Measurements from ENCODE around the gene KIRREL3.

KIRREL3 gene

DNA sequence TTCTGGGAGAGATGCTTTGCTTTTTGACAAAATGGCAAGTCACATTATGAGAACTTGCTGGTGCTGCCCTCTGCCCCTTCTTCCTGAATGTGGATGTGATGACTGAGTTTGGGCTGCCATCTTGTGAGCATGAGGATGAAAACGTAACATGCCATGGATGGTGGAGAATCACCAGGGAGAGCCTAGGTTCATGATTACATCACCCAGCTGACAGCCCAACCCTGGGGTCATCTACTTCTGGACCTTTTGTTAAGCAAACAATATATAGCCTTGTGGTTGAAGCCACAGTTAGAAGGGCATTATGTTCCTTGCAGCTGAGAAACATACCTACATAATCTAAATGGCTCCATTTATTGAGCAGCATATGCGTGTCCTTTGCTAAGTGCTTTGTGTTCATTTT lies 321.5 kb downstream of the KIRREL3 start:
- Histone ChIP-seq H3K4me2 (ENCODE audit: low read depth, low read length, poor library complexity, severe bottlenecking) (no peak overlapping the region), H2AFZ (ENCODE audit: low read depth, low read length, severe bottlenecking) (no peak overlapping the region), H3K27ac (ENCODE audit: low read depth, low read length) (no peak overlapping the region), H3K36me3 (ENCODE audit: low read length) (no peaks in the 10 kb centered on the region), H3K9me2 (replicated peaks; ENCODE audit: insufficient read depth, low read length) (no peaks in the 10 kb centered on the region), H3K4me3 (ENCODE audit: insufficient read depth, low read length, poor library complexity, severe bottlenecking) (no peak overlapping the region), H3K9ac (ENCODE audit: low read length) (no peak overlapping the region), H3K9me3 (ENCODE audit: insufficient read depth, low read length) (no peaks in the 10 kb centered on the region), H4K20me1 (ENCODE audit: low read depth, low read length) (no peaks in the 10 kb centered on the region), H3F3A (ENCODE audit: insufficient read depth) (no peaks in the 10 kb centered on the region), H3K27me3 (ENCODE audit: low read length) (no peaks in the 10 kb centered on the region), H3K79me2 (ENCODE audit: insufficient read depth, low read length) (no peaks in the 10 kb centered on the region)
- no peak for TF ChIP-seq EZH2phosphoT487 (conservative IDR thresholded peaks at IDR 0.05; ENCODE audit: low read length)
- TF ChIP-seq, protein P1, sequence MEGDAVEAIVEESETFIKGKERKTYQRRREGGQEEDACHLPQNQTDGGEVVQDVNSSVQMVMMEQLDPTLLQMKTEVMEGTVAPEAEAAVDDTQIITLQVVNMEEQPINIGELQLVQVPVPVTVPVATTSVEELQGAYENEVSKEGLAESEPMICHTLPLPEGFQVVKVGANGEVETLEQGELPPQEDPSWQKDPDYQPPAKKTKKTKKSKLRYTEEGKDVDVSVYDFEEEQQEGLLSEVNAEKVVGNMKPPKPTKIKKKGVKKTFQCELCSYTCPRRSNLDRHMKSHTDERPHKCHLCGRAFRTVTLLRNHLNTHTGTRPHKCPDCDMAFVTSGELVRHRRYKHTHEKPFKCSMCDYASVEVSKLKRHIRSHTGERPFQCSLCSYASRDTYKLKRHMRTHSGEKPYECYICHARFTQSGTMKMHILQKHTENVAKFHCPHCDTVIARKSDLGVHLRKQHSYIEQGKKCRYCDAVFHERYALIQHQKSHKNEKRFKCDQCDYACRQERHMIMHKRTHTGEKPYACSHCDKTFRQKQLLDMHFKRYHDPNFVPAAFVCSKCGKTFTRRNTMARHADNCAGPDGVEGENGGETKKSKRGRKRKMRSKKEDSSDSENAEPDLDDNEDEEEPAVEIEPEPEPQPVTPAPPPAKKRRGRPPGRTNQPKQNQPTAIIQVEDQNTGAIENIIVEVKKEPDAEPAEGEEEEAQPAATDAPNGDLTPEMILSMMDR (IDR thresholded peaks at IDR 0.05; ENCODE audit: insufficient read depth, low read length, poor library complexity, severe bottlenecking) = no peak

DNA sequence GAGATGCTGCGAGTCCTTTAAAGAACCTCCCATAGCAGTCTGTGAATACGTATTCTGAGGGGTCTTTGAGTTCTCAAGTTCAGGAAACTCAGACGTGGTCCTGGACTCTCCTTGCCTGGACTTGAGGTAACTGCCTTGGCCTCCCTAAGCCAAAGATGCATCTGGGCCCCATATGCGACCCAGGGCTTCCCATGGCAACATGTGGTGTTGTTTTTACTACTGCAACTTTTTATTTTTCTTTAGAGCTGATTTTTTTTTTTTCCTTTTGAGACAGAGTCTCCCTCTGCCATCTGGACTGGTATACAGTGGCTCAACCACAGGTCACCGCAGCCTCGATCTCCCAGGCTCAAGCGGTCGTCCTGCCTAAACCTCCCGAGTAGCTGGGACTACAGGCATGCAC lies 324.0 kb downstream of the KIRREL3 start:
- Histone ChIP-seq H3F3A (ENCODE audit: insufficient read depth) (no peaks in the 10 kb centered on the region), H2AFZ (ENCODE audit: low read depth, low read length, severe bottlenecking) (no peak overlapping the region), H3K36me3 (ENCODE audit: low read length) (no peaks in the 10 kb centered on the region), H4K20me1 (ENCODE audit: low read depth, low read length) (no peaks in the 10 kb centered on the region), H3K9ac (ENCODE audit: low read length) (no peak overlapping the region), H3K4me3 (ENCODE audit: insufficient read depth, low read length, poor library complexity, severe bottlenecking) (no peak overlapping the region), H3K9me3 (ENCODE audit: insufficient read depth, low read length) (no peaks in the 10 kb centered on the region), H3K27me3 (ENCODE audit: low read length) (no peaks in the 10 kb centered on the region), H3K79me2 (ENCODE audit: insufficient read depth, low read length) (no peaks in the 10 kb centered on the region), H3K9me2 (replicated peaks; ENCODE audit: insufficient read depth, low read length) (no peaks in the 10 kb centered on the region), H3K27ac (ENCODE audit: low read depth, low read length) (no peak overlapping the region), H3K4me2 (ENCODE audit: low read depth, low read length, poor library complexity, severe bottlenecking) (no peak overlapping the region)
- no peak for TF ChIP-seq EZH2phosphoT487 (conservative IDR thresholded peaks at IDR 0.05; ENCODE audit: low read length)
- TF ChIP-seq, protein P1 (IDR thresholded peaks at IDR 0.05; ENCODE audit: insufficient read depth, low read length, poor library complexity, severe bottlenecking) = no peak

DNA sequence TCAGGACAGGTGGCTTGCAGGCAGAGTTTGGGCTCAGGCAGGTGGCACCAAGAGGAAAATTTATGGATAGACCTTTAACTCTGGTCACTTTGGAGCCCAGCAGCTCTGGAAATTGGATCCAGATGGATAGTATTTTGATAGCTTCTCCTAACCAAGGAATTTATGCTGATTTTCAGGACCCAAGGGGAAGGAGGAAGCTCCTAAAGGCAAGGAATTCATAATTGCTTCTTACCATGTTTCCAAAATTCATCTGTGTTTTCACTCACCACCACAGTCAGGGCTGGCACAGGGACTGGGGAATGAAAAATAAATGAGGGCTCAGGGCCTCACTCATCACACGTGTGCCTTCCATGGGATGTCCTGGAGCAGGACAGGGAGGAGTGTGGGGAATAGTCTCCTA lies 327.3 kb downstream of the KIRREL3 start:
- H3F3A ChIP-seq (ENCODE audit: insufficient read depth) = no peaks in the 10 kb centered on the region
- H3K9me3 ChIP-seq (ENCODE audit: insufficient read depth, low read length) = no peaks in the 10 kb centered on the region
- H3K9me2 ChIP-seq (replicated peaks; ENCODE audit: insufficient read depth, low read length) = no peaks in the 10 kb centered on the region
- H3K27me3 ChIP-seq (ENCODE audit: low read length) = no peaks in the 10 kb centered on the region
- H3K27ac ChIP-seq (ENCODE audit: low read depth, low read length) = no peak overlapping the region
- no peaks in the 10 kb centered on the region for H3K79me2 ChIP-seq (ENCODE audit: insufficient read depth, low read length)
- H3K9ac ChIP-seq (ENCODE audit: low read length) = no peak overlapping the region
- H3K4me2 ChIP-seq (ENCODE audit: low read depth, low read length, poor library complexity, severe bottlenecking) = no peak overlapping the region
- TF ChIP-seq EZH2phosphoT487 (conservative IDR thresholded peaks at IDR 0.05; ENCODE audit: low read length) = no peak
- TF ChIP-seq, protein P1 (IDR thresholded peaks at IDR 0.05; ENCODE audit: insufficient read depth, low read length, poor library complexity, severe bottlenecking) = no peak
- no peaks in the 10 kb centered on the region for H4K20me1 ChIP-seq (ENCODE audit: low read depth, low read length)
- no peaks in the 10 kb centered on the region for H3K36me3 ChIP-seq (ENCODE audit: low read length)
- no peak overlapping the region for H2AFZ ChIP-seq (ENCODE audit: low read depth, low read length, severe bottlenecking)
- H3K4me3 ChIP-seq (ENCODE audit: insufficient read depth, low read length, poor library complexity, severe bottlenecking) = no peak overlapping the region

Measured in SU-DHL-6 (cell line).